Measurements from ENCODE around the gene FALEC.

Gene FALEC

GRCh38 chr1:150555971-150556865 lies 40.7 kb downstream of the FALEC start:
- ATAC-seq (ENCODE audit: insufficient read depth, low read depth) (no peak), DNase-seq (no peak)
- Histone ChIP-seq H3K9me3 (ENCODE audit: insufficient read depth, low read length, severe bottlenecking) (no peaks in the 10 kb centered on the region), H3K4me3 (ENCODE audit: low read depth in 1 of 2, low read length in 2 of 2) (no peak overlapping the region), H3K27me3 (ENCODE audit: insufficient read depth, low read length, poor library complexity) (peaks cover under 1% of the 10 kb centered on the region), H3K4me2 (ENCODE audit: insufficient read depth, low read length) (no peak overlapping the region), H3K4me1 (ENCODE audit: insufficient read depth, low read length) (peaks cover 11% of the 10 kb centered on the region), H3K27ac (ENCODE audit: low read length) (no peak overlapping the region), H3K36me3 (ENCODE audit: insufficient read depth, low read length) (no peaks in the 10 kb centered on the region), H3K9ac (ENCODE audit: low read depth, low read length) (no peak overlapping the region), H3K79me2 (ENCODE audit: insufficient read depth, low read length) (no peaks in the 10 kb centered on the region), H4K20me1 (ENCODE audit: insufficient read depth, low read length) (no peaks in the 10 kb centered on the region), H2AFZ (ENCODE audit: low read depth, low read length) (no peak overlapping the region)
- TF ChIP-seq EZH2 (IDR thresholded peaks at IDR 0.05; ENCODE audit: borderline replicate concordance, low read depth, low read length, severe bottlenecking), result no peak
- no peak for TF ChIP-seq CTCF (IDR thresholded peaks at IDR 0.05; ENCODE audit: borderline replicate concordance, extremely low read depth, low read length, poor library complexity, severe bottlenecking)

- H4K20me1 ChIP-seq (ENCODE audit: insufficient read depth, low read length), result no peaks in the 10 kb centered on the region
- no peaks in the 10 kb centered on the region for H3K9me3 ChIP-seq (ENCODE audit: insufficient read depth, low read length, severe bottlenecking)
- DNase-seq (no peak), ATAC-seq (ENCODE audit: insufficient read depth, low read depth) (no peak)
- H3K4me2 ChIP-seq (ENCODE audit: insufficient read depth, low read length), result no peak overlapping the region
- no peak overlapping the region for H3K27ac ChIP-seq (ENCODE audit: low read length)
- H2AFZ ChIP-seq (ENCODE audit: low read depth, low read length), result no peak overlapping the region
- H3K36me3 ChIP-seq (ENCODE audit: insufficient read depth, low read length), result no peaks in the 10 kb centered on the region
- 0 out of 2 replicates have a peak, but pooled peaks cover 3% of the 10 kb centered on the region for H3K79me2 ChIP-seq (ENCODE audit: insufficient read depth, low read length)
- H3K4me1 ChIP-seq (ENCODE audit: insufficient read depth, low read length), result peaks cover 20% of the 10 kb centered on the region
- H3K4me3 ChIP-seq (ENCODE audit: low read depth in 1 of 2, low read length in 2 of 2), result no peak overlapping the region
- TF ChIP-seq CTCF (IDR thresholded peaks at IDR 0.05; ENCODE audit: borderline replicate concordance, extremely low read depth, low read length, poor library complexity, severe bottlenecking) (no peak), EZH2 (IDR thresholded peaks at IDR 0.05; ENCODE audit: borderline replicate concordance, low read depth, low read length, severe bottlenecking) (no peak)
- no peak overlapping the region for H3K9ac ChIP-seq (ENCODE audit: low read depth, low read length)
- H3K27me3 ChIP-seq (ENCODE audit: insufficient read depth, low read length, poor library complexity), result no peaks in the 10 kb centered on the region
Observed at GRCh38 chr1:150557065-150557600, 41.6 kb downstream of the FALEC start.

- Histone ChIP-seq H3K4me2 (ENCODE audit: insufficient read depth, low read length) (no peak overlapping the region), H3K9ac (ENCODE audit: low read depth, low read length) (no peak overlapping the region), H2AFZ (ENCODE audit: low read depth, low read length) (no peak overlapping the region), H3K27ac (ENCODE audit: low read length) (no peak overlapping the region), H3K4me3 (ENCODE audit: low read depth in 1 of 2, low read length in 2 of 2) (no peak overlapping the region), H3K27me3 (ENCODE audit: insufficient read depth, low read length, poor library complexity) (no peaks in the 10 kb centered on the region), H3K9me3 (ENCODE audit: insufficient read depth, low read length, severe bottlenecking) (no peaks in the 10 kb centered on the region), H4K20me1 (ENCODE audit: insufficient read depth, low read length) (no peaks in the 10 kb centered on the region), H3K79me2 (ENCODE audit: insufficient read depth, low read length) (peaks cover 8% of the 10 kb centered on the region), H3K4me1 (ENCODE audit: insufficient read depth, low read length) (peaks cover 24% of the 10 kb centered on the region), H3K36me3 (ENCODE audit: insufficient read depth, low read length) (no peaks in the 10 kb centered on the region)
- DNase-seq, result no peak
- TF ChIP-seq CTCF (IDR thresholded peaks at IDR 0.05; ENCODE audit: borderline replicate concordance, extremely low read depth, low read length, poor library complexity, severe bottlenecking), result no peak
- TF ChIP-seq EZH2 (IDR thresholded peaks at IDR 0.05; ENCODE audit: borderline replicate concordance, low read depth, low read length, severe bottlenecking), result no peak
- no peak for ATAC-seq (ENCODE audit: insufficient read depth, low read depth)
Observed at GRCh38 chr1:150557813-150558212, 42.3 kb downstream of the FALEC start.

Data from DND-41 (cell line).